Body of pancreas (tissue), 4 donors: Measurements from ENCODE around the gene RARB. TPM values are rescaled to one million over a fixed set of nuclear protein-coding genes. Genes with fewer than 3 reads are reported as not detected.

Source experiments
- ATAC-seq: fragments of 150-250 bp; one replicate; pipeline ENCODE4 v1.9.1; 2016
- DNase-seq, 4 donors: peaks; one replicate each; pipeline ENCODE4 v3.0.0-alpha.2; 2019
- H3K27ac ChIP-seq, 4 donors: fragments of 200-600 bp; sonication (generic); 1 replicate in 3 of 4; 2 replicates in 1 of 4; pipeline versions ENCODE4 v1.5.1 to v1.6.1; 2016 to 2019; ENCODE audit warnings: mild to moderate bottlenecking in 1 of 4, mixed read lengths in 1 of 4, moderate library complexity in 1 of 4
- H3K27me3 ChIP-seq, 2 donors: fragments of 200-600 bp; sonication (generic); one replicate each; pipeline ENCODE4 v1.6.0; 2016; ENCODE audit warnings: mild to moderate bottlenecking in 1 of 2
- H3K36me3 ChIP-seq, 2 donors: fragments of 200-600 bp; sonication (generic); replicated peaks in 1 of 2; 2 replicates each; pipeline ENCODE4 v1.5.1; 2016; ENCODE audit warnings: low read depth in 2 of 2; ENCODE audit not compliant: insufficient read depth in 1 of 2
- H3K4me1 ChIP-seq: fragments of 200-600 bp; sonication (generic); one replicate; pipeline ENCODE4 v1.6.0; 2016
- H3K4me3 ChIP-seq, 2 donors: fragments of 200-600 bp; sonication (generic); 1 replicate in 1 of 2; 2 replicates in 1 of 2; pipeline ENCODE4 v1.5.1; 2016 to 2019
- H3K9me3 ChIP-seq, 3 donors: fragments of 200-600 bp; sonication (generic); 1 replicate in 2 of 3; 2 replicates in 1 of 3; pipeline ENCODE4 v1.5.1; 2016
- CTCF ChIP-seq, 7 experiments: fragments of 450-650 bp in 4 of 7; fragments of 200-600 bp in 3 of 7; sonication (generic) in 3 of 7; IDR thresholded peaks; one replicate each; pipeline ENCODE4 v1.5.1; 2016 to 2019; ENCODE audit warnings: antibody characterized with exemption in 7 of 7
- POLR2A ChIP-seq, 3 donors: fragments of 450-650 bp; IDR thresholded peaks; one replicate each; pipeline ENCODE4 v1.6.1; 2016; ENCODE audit warnings: antibody characterized with exemption in 3 of 3, mild to moderate bottlenecking in 2 of 3
- WGBS, 2 donors: methylation state at CpG; one replicate each; pipeline ENCODE4 v1.1.5; 2017; 5-methylcytosine and 5-hydroxymethylcytosine counted together
- intact Hi-C: fragments of 100-400 bp; cut with DNase I; formaldehyde crosslinking; loops from one replicate; pipeline ENCODE4 v1.15.1; 2023
- total RNA-seq, 2 donors: library from RNA; depleted of rRNA; stranded (reverse); fragments of >200 nt; gene quantifications; one replicate each; pipeline ENCODE4 v1.1.0, GENCODE V29; 2016

RARB gene
- total RNA-seq, 2 donors from 2014 or later: 1.8 to 3.0 TPM

DNA sequence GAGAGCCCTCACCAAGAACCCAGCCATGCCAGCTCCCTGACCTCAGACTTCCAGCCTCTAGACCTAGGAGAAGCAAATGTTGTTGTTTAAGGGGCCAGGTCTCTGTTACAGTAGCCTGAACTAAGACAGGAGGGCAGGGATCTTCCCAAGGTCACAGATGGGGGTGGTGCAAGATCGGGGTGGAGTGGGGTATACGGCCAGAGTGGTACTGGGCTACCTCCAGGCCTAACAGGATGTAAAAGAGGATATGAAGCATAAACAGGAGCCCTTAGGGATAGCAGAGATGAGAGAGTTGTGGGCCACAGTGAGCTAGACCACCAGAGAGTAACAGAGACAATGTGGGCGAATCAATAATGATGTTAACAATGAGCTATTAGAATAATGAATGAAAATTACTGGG lies 153.8 kb downstream of the RARB start:
- ATAC-seq: no peak
- Histone ChIP-seq H3K4me3 (no peak overlapping the region), H3K27me3 (no peaks in the 10 kb centered on the region), H3K36me3 (no peaks in the 10 kb centered on the region), H3K4me1 (no peaks in the 10 kb centered on the region), H3K27ac (no peak overlapping the region), H3K9me3 (no peaks in the 10 kb centered on the region)
- WGBS, 2 donors: 84 to 92% methylated on average over 3 of the region's 3 CpGs
- TF ChIP-seq POLR2A (IDR thresholded peaks at IDR 0.05): no peak
- no peak for TF ChIP-seq CTCF (IDR thresholded peaks at IDR 0.05)
- no peak for DNase-seq
- intact Hi-C loops: loop anchor here (10.0 kb wide), 1 partner anchor 807 kb away; no protein-coding TSS in a partner anchor

DNA sequence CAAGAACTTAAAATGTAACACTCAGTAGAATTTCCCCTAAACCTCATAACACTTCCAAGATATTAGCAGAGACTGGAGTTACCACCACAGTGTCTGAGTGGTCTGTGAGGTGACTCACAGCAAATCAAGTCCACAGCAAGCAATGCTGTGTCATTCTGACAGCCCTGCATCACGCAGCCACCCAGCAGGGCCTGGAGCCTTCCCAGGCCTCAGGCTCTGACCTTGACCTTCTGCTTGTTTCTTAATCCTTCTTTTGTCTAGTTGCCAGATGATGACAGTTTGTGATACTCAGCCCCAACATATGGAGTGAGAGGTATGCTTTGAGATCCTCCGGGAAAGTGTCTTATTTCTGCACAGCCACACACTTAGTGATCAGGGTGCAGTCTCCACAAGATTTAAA lies 154.2 kb downstream of the RARB start:
- ATAC-seq (no peak), DNase-seq (no peak)
- Histone ChIP-seq H3K27me3 (no peaks in the 10 kb centered on the region), H3K36me3 (no peaks in the 10 kb centered on the region), H3K9me3 (no peaks in the 10 kb centered on the region), H3K4me1 (no peaks in the 10 kb centered on the region), H3K4me3 (no peak overlapping the region), H3K27ac (no peak overlapping the region)
- 83 to 94% methylated on average over 2 of the region's 2 CpGs for WGBS, 2 donors
- intact Hi-C loops: loop anchor here (10.0 kb wide), 1 partner anchor 807 kb away; no protein-coding TSS in a partner anchor
- TF ChIP-seq POLR2A (IDR thresholded peaks at IDR 0.05): no peak
- TF ChIP-seq CTCF (IDR thresholded peaks at IDR 0.05): no peak

- no peak for DNase-seq
- Histone ChIP-seq H3K9me3 (no peaks in the 10 kb centered on the region), H3K4me1 (no peaks in the 10 kb centered on the region), H3K27ac (no peak overlapping the region), H3K27me3 (no peaks in the 10 kb centered on the region), H3K4me3 (no peak overlapping the region), H3K36me3 (no peaks in the 10 kb centered on the region)
- no peak for ATAC-seq
- intact Hi-C loops: loop anchor here (10.0 kb wide), 1 partner anchor 809 kb away; no protein-coding TSS in a partner anchor
- WGBS, 2 donors: 92 to 94% methylated on average over 10 of the region's 10 CpGs
- TF ChIP-seq POLR2A (IDR thresholded peaks at IDR 0.05) (no peak), CTCF (IDR thresholded peaks at IDR 0.05) (no peak)
Measured at GRCh38 chr3:25583343-25583742, 155.3 kb downstream of the RARB start.

DNA sequence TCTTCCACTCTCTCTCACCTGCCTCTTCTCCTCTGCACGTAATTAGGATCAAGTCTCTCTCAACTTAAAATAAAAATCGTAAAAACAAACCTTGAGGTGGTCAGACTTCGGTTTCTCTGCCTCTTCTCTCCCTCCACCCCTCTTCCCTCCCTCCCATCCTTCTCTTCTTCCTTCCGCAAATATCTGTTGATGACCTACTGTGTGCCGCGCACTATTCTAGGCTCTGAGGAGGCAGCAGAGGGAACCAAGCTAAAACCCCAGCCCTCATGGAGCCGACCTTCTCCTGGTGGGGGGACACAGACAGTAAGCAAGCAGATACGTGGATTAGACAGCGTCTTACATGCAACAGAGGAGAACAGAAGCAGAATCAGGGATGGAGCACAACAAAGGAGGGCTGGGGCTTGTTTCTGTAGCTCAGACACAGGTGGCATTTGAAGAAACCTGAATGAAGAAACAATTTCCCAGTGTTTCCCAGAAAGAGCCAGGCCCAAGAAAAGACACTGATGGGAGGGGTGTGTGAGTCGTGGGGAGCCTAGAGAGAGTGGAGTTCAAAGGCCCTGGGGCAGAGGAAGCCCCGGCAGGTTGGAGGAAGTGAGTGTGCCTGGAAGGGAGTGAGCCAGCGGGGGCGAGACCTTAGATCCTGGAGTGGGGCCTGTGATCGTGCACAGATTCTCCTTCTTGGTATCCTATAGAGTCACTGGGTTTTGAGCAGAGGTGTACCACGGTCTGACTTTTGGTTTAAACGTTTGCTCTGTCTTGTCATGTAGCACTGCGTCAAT lies 156.1 kb downstream of the RARB start:
- Histone ChIP-seq H3K9me3 (no peaks in the 10 kb centered on the region), H3K27me3 (no peaks in the 10 kb centered on the region), H3K4me1 (no peaks in the 10 kb centered on the region), H3K27ac (no peak overlapping the region), H3K36me3 (no peaks in the 10 kb centered on the region), H3K4me3 (no peak overlapping the region)
- no peak for TF ChIP-seq POLR2A (IDR thresholded peaks at IDR 0.05)
- no peak for TF ChIP-seq CTCF (IDR thresholded peaks at IDR 0.05)
- intact Hi-C loops: loop anchor here (10.0 kb wide), 1 partner anchor 809 kb away; no protein-coding TSS in a partner anchor
- 77 to 78% methylated on average over 17 of the region's 17 CpGs for WGBS, 2 donors
- DNase-seq: no peak
- ATAC-seq: no peak
